GM12878 (cell line): Measurements from ENCODE around the gene CNOT11.
"Not testable (repeated sequence)": the region's sequence is repeated elsewhere in the genome, so short reads cannot be mapped to it uniquely, and the experiment has no call there.

Experiments used
- ATF2 ChIP-seq: IDR thresholded peaks from 2 replicates; pipeline ENCODE4 v1.6.1; 2012; ENCODE audit warnings: low read length, inconsistent platforms
- CREB1 ChIP-seq: IDR thresholded peaks from 2 replicates; pipeline ENCODE4 v1.6.1; 2012; ENCODE audit warnings: low read depth, mild to moderate bottlenecking, inconsistent platforms
- CUX1 ChIP-seq: IDR thresholded peaks from 2 replicates; pipeline ENCODE4 v1.6.1; 2012; ENCODE audit warnings: improper control_type of control experiment, low read depth, low read length; ENCODE audit not compliant: insufficient replicate concordance
- EZH2 ChIP-seq: IDR thresholded peaks from 2 replicates; pipeline ENCODE4 v1.6.1; 2012; ENCODE audit warnings: low read depth, mild to moderate bottlenecking, control low read depth, inconsistent platforms, low read length, borderline replicate concordance; ENCODE audit not compliant: control insufficient read depth
- NBN ChIP-seq: fragments of 450-650 bp; IDR thresholded peaks from 2 replicates; pipeline ENCODE4 v1.6.1; 2016
- POLR2AphosphoS5 ChIP-seq: IDR thresholded peaks from 2 replicates; pipeline ENCODE4 v1.6.1; 2011; ENCODE audit warnings: mild to moderate bottlenecking, low read length, inconsistent platforms
- SMC3 ChIP-seq: IDR thresholded peaks from 2 replicates; pipeline ENCODE4 v1.6.1; 2011; ENCODE audit warnings: low read length, improper control_type of control experiment, borderline replicate concordance
- TAF1 ChIP-seq: IDR thresholded peaks from 2 replicates; pipeline ENCODE4 v1.6.1; 2011; ENCODE audit warnings: mild to moderate bottlenecking, low read depth, low read length, borderline replicate concordance
- ZSCAN29 ChIP-seq: fragments of 450-650 bp; IDR thresholded peaks from 2 replicates; pipeline ENCODE4 v1.6.1; 2017; ENCODE audit warnings: mild to moderate bottlenecking, moderate library complexity
- TF ChIP-seq, protein P1 (sequence below), 3 experiments: IDR thresholded peaks in 2 of 3; conservative IDR thresholded peaks in 1 of 3; 2 replicates each; pipeline ENCODE4 v1.5.1; 2011; ENCODE audit warnings: low read depth in 3 of 3, low read length in 3 of 3, mild to moderate bottlenecking in 3 of 3, control low read depth in 2 of 3, moderate library complexity in 2 of 3, inconsistent platforms in 1 of 3, mixed read lengths in 1 of 3; ENCODE audit not compliant: control insufficient read depth in 2 of 3, insufficient read depth in 1 of 3; ENCODE audit errors: extremely low read depth in 1 of 3
- TF ChIP-seq, protein P2 (sequence below): IDR thresholded peaks from 2 replicates; pipeline ENCODE4 v1.6.1; 2011; ENCODE audit warnings: low read depth, mild to moderate bottlenecking, low read length, moderate library complexity, borderline replicate concordance; ENCODE audit errors: extremely low read depth

DNA sequence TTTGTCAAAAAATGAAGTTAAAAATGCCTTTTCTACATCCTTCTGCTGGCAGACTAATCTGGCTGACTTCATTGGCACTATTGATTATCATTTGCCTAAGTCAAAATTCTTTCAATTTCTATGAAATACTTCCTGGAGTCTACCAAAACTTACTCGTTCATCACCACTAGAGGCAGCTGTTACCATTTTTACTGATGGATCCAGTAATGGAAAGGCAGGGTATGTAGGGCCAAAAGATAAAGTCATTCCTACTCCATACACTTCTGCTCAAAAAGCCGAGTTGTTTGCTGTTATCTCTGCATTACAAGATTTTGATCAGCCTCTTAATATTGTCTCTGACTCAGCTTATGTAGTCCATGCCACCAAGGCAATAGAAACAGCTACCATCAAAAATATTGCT, 12.0 kb upstream of the CNOT11 start:
- not testable (repeated sequence) for TF ChIP-seq TAF1, SMC3, POLR2AphosphoS5, CUX1, EZH2, ATF2, CREB1, ZSCAN29, NBN
- TF ChIP-seq, protein P1, sequence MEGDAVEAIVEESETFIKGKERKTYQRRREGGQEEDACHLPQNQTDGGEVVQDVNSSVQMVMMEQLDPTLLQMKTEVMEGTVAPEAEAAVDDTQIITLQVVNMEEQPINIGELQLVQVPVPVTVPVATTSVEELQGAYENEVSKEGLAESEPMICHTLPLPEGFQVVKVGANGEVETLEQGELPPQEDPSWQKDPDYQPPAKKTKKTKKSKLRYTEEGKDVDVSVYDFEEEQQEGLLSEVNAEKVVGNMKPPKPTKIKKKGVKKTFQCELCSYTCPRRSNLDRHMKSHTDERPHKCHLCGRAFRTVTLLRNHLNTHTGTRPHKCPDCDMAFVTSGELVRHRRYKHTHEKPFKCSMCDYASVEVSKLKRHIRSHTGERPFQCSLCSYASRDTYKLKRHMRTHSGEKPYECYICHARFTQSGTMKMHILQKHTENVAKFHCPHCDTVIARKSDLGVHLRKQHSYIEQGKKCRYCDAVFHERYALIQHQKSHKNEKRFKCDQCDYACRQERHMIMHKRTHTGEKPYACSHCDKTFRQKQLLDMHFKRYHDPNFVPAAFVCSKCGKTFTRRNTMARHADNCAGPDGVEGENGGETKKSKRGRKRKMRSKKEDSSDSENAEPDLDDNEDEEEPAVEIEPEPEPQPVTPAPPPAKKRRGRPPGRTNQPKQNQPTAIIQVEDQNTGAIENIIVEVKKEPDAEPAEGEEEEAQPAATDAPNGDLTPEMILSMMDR (IDR thresholded peaks at IDR 0.05 in 2 of 3, conservative IDR thresholded peaks at IDR 0.05 in 1 of 3; ENCODE audit: control insufficient read depth in 2 of 3, extremely low read depth in 1 of 3, insufficient read depth in 1 of 3, low read depth in 3 of 3, low read length in 3 of 3), result peak; percentile 39 to 62 (median 46)
- TF ChIP-seq, protein P2, sequence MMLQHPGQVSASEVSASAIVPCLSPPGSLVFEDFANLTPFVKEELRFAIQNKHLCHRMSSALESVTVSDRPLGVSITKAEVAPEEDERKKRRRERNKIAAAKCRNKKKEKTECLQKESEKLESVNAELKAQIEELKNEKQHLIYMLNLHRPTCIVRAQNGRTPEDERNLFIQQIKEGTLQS, result not testable (repeated sequence)
